ENCODE results near the gene PAX2.

PAX2 gene

GRCh38 chr10:100715101-100715444 lies 30.3 kb upstream of the PAX2 start:
- no peaks in the 10 kb centered on the region for H3K9me3 ChIP-seq
- no peaks in the 10 kb centered on the region for H3K4me1 ChIP-seq
- H3K27me3 ChIP-seq (ENCODE audit: low read depth): peaks cover 19% of the 10 kb centered on the region; the same call in 1 of the 2 replicates
- H3K4me3 ChIP-seq: no peak overlapping the region
- H3K36me3 ChIP-seq (replicated peaks): no peaks in the 10 kb centered on the region
- no peak for DNase-seq (ENCODE audit: low spot score in 2 of 2)
- in situ Hi-C loops (cut with MboI; ENCODE audit: low sequenced_read_pairs): no loop called here

- no peaks in the 10 kb centered on the region for H3K36me3 ChIP-seq (replicated peaks)
- peaks cover 17% of the 10 kb centered on the region; the same call in 1 of the 2 replicates for H3K27me3 ChIP-seq (ENCODE audit: low read depth)
- no peak overlapping the region for H3K4me3 ChIP-seq
- in situ Hi-C loops (cut with MboI; ENCODE audit: low sequenced_read_pairs): no loop called here
- H3K4me1 ChIP-seq: no peaks in the 10 kb centered on the region
- H3K9me3 ChIP-seq: no peaks in the 10 kb centered on the region
- no peak for DNase-seq (ENCODE audit: low spot score in 2 of 2)
These were observed 29.7 kb upstream of the PAX2 start for GRCh38 chr10:100715445-100716385.

GRCh38 chr10:100717166-100717565 lies 28.2 kb upstream of the PAX2 start:
- Histone ChIP-seq H3K4me3 (no peak overlapping the region), H3K27me3 (ENCODE audit: low read depth) (peaks cover 10% of the 10 kb centered on the region; the same call in 1 of the 2 replicates), H3K4me1 (no peaks in the 10 kb centered on the region), H3K36me3 (replicated peaks) (no peaks in the 10 kb centered on the region), H3K9me3 (no peaks in the 10 kb centered on the region)
- DNase-seq (ENCODE audit: low spot score in 2 of 2): no peak
- in situ Hi-C loops (cut with MboI; ENCODE audit: low sequenced_read_pairs): no loop called here

GRCh38 chr10:100718197-100718742 lies 27.1 kb upstream of the PAX2 start:
- no peak for DNase-seq (ENCODE audit: low spot score in 2 of 2)
- Histone ChIP-seq H3K9me3 (no peaks in the 10 kb centered on the region), H3K4me1 (no peaks in the 10 kb centered on the region), H3K36me3 (replicated peaks) (no peaks in the 10 kb centered on the region), H3K4me3 (no peak overlapping the region), H3K27me3 (ENCODE audit: low read depth) (peaks cover 19% of the 10 kb centered on the region)
- in situ Hi-C loops (cut with MboI; ENCODE audit: low sequenced_read_pairs): no loop called here

- no peak overlapping the region for H3K4me3 ChIP-seq
- H3K4me1 ChIP-seq: no peaks in the 10 kb centered on the region
- no peak for DNase-seq (ENCODE audit: low spot score in 2 of 2)
- H3K36me3 ChIP-seq (replicated peaks): no peaks in the 10 kb centered on the region
- H3K9me3 ChIP-seq: no peaks in the 10 kb centered on the region
- in situ Hi-C loops (cut with MboI; ENCODE audit: low sequenced_read_pairs): no loop called here
- peaks cover 29% of the 10 kb centered on the region for H3K27me3 ChIP-seq (ENCODE audit: low read depth)
These were observed 22.2 kb upstream of the PAX2 start for GRCh38 chr10:100723180-100723579.

- Histone ChIP-seq H3K4me3 (peak overlapping the region; percentile 4; the same call in 1 of the 2 replicates), H3K9me3 (no peaks in the 10 kb centered on the region), H3K4me1 (peaks cover 3% of the 10 kb centered on the region; the same call in 1 of the 2 replicates), H3K36me3 (replicated peaks) (no peaks in the 10 kb centered on the region), H3K27me3 (ENCODE audit: low read depth) (peaks cover 33% of the 10 kb centered on the region)
- no peak for DNase-seq (ENCODE audit: low spot score in 2 of 2)
- in situ Hi-C loops (cut with MboI; ENCODE audit: low sequenced_read_pairs): no loop called here
These were observed 21.4 kb upstream of the PAX2 start for GRCh38 chr10:100723770-100724530.

GRCh38 chr10:100724531-100725027 lies 20.8 kb upstream of the PAX2 start:
- Histone ChIP-seq H3K27me3 (ENCODE audit: low read depth) (peaks cover 36% of the 10 kb centered on the region), H3K4me1 (peaks cover 3% of the 10 kb centered on the region; the same call in 1 of the 2 replicates), H3K36me3 (replicated peaks) (no peaks in the 10 kb centered on the region), H3K9me3 (no peaks in the 10 kb centered on the region), H3K4me3 (no peak overlapping the region)
- no peak for DNase-seq (ENCODE audit: low spot score in 2 of 2)
- in situ Hi-C loops (cut with MboI; ENCODE audit: low sequenced_read_pairs): no loop called here

GRCh38 chr10:100725071-100725471 lies 20.3 kb upstream of the PAX2 start:
- H3K4me1 ChIP-seq: peaks cover 3% of the 10 kb centered on the region; the same call in 1 of the 2 replicates
- peaks cover 41% of the 10 kb centered on the region for H3K27me3 ChIP-seq (ENCODE audit: low read depth)
- no peaks in the 10 kb centered on the region for H3K9me3 ChIP-seq
- no peaks in the 10 kb centered on the region for H3K36me3 ChIP-seq (replicated peaks)
- in situ Hi-C loops (cut with MboI; ENCODE audit: low sequenced_read_pairs): no loop called here
- no peak overlapping the region for H3K4me3 ChIP-seq
- no peak for DNase-seq (ENCODE audit: low spot score in 2 of 2)

GRCh38 chr10:100725869-100726426 lies 19.4 kb upstream of the PAX2 start:
- peaks cover 47% of the 10 kb centered on the region for H3K27me3 ChIP-seq (ENCODE audit: low read depth)
- H3K9me3 ChIP-seq: no peaks in the 10 kb centered on the region
- H3K4me1 ChIP-seq: peaks cover 4% of the 10 kb centered on the region
- in situ Hi-C loops (cut with MboI; ENCODE audit: low sequenced_read_pairs): no loop called here
- H3K4me3 ChIP-seq: no peak overlapping the region
- DNase-seq (ENCODE audit: low spot score in 2 of 2): no peak
- no peaks in the 10 kb centered on the region for H3K36me3 ChIP-seq (replicated peaks)

- H3K27me3 ChIP-seq (ENCODE audit: low read depth): peaks cover 54% of the 10 kb centered on the region
- no peaks in the 10 kb centered on the region for H3K9me3 ChIP-seq
- in situ Hi-C loops (cut with MboI; ENCODE audit: low sequenced_read_pairs): no loop called here
- H3K4me3 ChIP-seq: no peak overlapping the region
- DNase-seq (ENCODE audit: low spot score in 2 of 2): no peak
- H3K4me1 ChIP-seq: peaks cover 6% of the 10 kb centered on the region
- no peaks in the 10 kb centered on the region for H3K36me3 ChIP-seq (replicated peaks)
These were observed 17.6 kb upstream of the PAX2 start for GRCh38 chr10:100727808-100728207.

- H3K27me3 ChIP-seq (ENCODE audit: low read depth): peaks cover 45% of the 10 kb centered on the region
- DNase-seq (ENCODE audit: low spot score in 2 of 2): peak in 1 of 2 experiments; percentile 70
- no peak overlapping the region for H3K4me3 ChIP-seq
- peaks cover 6% of the 10 kb centered on the region for H3K4me1 ChIP-seq
- no peaks in the 10 kb centered on the region for H3K9me3 ChIP-seq
- in situ Hi-C loops (cut with MboI; ENCODE audit: low sequenced_read_pairs): no loop called here
- no peaks in the 10 kb centered on the region for H3K36me3 ChIP-seq (replicated peaks)
These were observed 16.2 kb upstream of the PAX2 start for GRCh38 chr10:100728928-100729861.

- H3K36me3 ChIP-seq (replicated peaks): no peaks in the 10 kb centered on the region
- H3K9me3 ChIP-seq: no peaks in the 10 kb centered on the region
- no peak for DNase-seq (ENCODE audit: low spot score in 2 of 2)
- in situ Hi-C loops (cut with MboI; ENCODE audit: low sequenced_read_pairs): no loop called here
- H3K4me3 ChIP-seq: no peak overlapping the region
- peaks cover 6% of the 10 kb centered on the region for H3K4me1 ChIP-seq
- peaks cover 37% of the 10 kb centered on the region for H3K27me3 ChIP-seq (ENCODE audit: low read depth)
These were observed 15.3 kb upstream of the PAX2 start for GRCh38 chr10:100729862-100730724.
